Calu3 (cell line): ENCODE measurements around the gene THSD7B. TPM values are rescaled to one million over a fixed set of nuclear protein-coding genes. Genes with fewer than 3 reads are reported as not detected.

Experiments
- BruUV-seq: library from RNA; stranded (reverse); fragments of 400-500 nt; replicated peaks from 2 replicates; lab custom pipeline; 2021; lab: Mats Ljungman, UMichigan
- CTCF ChIA-PET: fragments of 300-600 bp; sonication (Branson Sonifier 250); formaldehyde crosslinking; loops from one replicate; lab custom pipeline; 2022; ENCODE audit warnings: antibody characterized with exemption; lab: Charles Lee
- DNase-seq: peaks from one replicate; pipeline ENCODE4 v3.0.0; 2022
- H3K27ac Mint-ChIP-seq: one replicate; pipeline ENCODE4 v1.8.0; 2022; ENCODE audit warnings: mixed read lengths; ENCODE audit not compliant: unreplicated experiment
- H3K27me3 Mint-ChIP-seq: one replicate; pipeline ENCODE4 v1.8.0; 2022; ENCODE audit warnings: mixed read lengths; ENCODE audit not compliant: unreplicated experiment
- H3K36me3 Mint-ChIP-seq: one replicate; pipeline ENCODE4 v1.8.0; 2022; ENCODE audit warnings: mild to moderate bottlenecking, moderate library complexity, mixed read lengths; ENCODE audit not compliant: insufficient read depth, unreplicated experiment
- H3K4me1 Mint-ChIP-seq: one replicate; pipeline ENCODE4 v1.8.0; 2022; ENCODE audit warnings: mild to moderate bottlenecking, low read depth, mixed read lengths; ENCODE audit not compliant: unreplicated experiment
- H3K4me3 Mint-ChIP-seq: one replicate; pipeline ENCODE4 v1.8.0; 2022; ENCODE audit warnings: mild to moderate bottlenecking, low read depth, moderate library complexity, mixed read lengths; ENCODE audit not compliant: unreplicated experiment
- H3K9me3 Mint-ChIP-seq: one replicate; pipeline ENCODE4 v1.8.0; 2022; ENCODE audit warnings: low read depth, mixed read lengths; ENCODE audit not compliant: unreplicated experiment
- CTCF ChIP-seq: fragments of 200-600 bp; IDR thresholded peaks from one replicate; pipeline ENCODE4 v1.8.0; 2022; ENCODE audit warnings: antibody characterized with exemption; ENCODE audit not compliant: unreplicated experiment
- intact Hi-C: fragments of 100-400 bp; cut with micrococcal nuclease; formaldehyde crosslinking; loops from one replicate; pipeline ENCODE4 v1.10.0; 2022; ENCODE audit not compliant: unreplicated experiment
- total RNA-seq: library from RNA; stranded (reverse); gene quantifications from 2 replicates; pipeline ENCODE4 v1.2.3, GENCODE V29; 2022

Gene THSD7B
- total RNA-seq, 1 experiment from 2014 or later, result not detected

- DNase-seq, result no peak
- Mint-ChIP-seq H3K4me1 (peaks cover 11% of the 10 kb centered on the region), H3K9me3 (no peaks in the 10 kb centered on the region), H3K27me3 (no peaks in the 10 kb centered on the region), H3K27ac (no peak overlapping the region), H3K4me3 (no peak overlapping the region), H3K36me3 (no peaks in the 10 kb centered on the region)
- CTCF ChIA-PET, result no interaction called here
- no peak for TF ChIP-seq CTCF
- intact Hi-C loops, result no loop called here
- BruUV-seq, result no TSS peak
Observed at GRCh38 chr2:137205324-137205723, 440.0 kb downstream of the THSD7B start.

GRCh38 chr2:137206069-137206468 is 440.7 kb downstream of the THSD7B start:
- CTCF ChIA-PET, result interaction anchor here (0.7 kb wide), 1 partner anchor 218 kb away, joined by 4 read pairs; no protein-coding TSS in a partner anchor
- no peak overlapping the region for H3K27ac Mint-ChIP-seq
- peaks cover 11% of the 10 kb centered on the region for H3K4me1 Mint-ChIP-seq
- H3K9me3 Mint-ChIP-seq, result no peaks in the 10 kb centered on the region
- H3K36me3 Mint-ChIP-seq, result no peaks in the 10 kb centered on the region
- intact Hi-C loops, result no loop called here
- no peaks in the 10 kb centered on the region for H3K27me3 Mint-ChIP-seq
- H3K4me3 Mint-ChIP-seq, result no peak overlapping the region
- TF ChIP-seq CTCF, result no peak
- BruUV-seq, result no TSS peak
- no peak for DNase-seq

- no peak overlapping the region for H3K4me3 Mint-ChIP-seq
- no peaks in the 10 kb centered on the region for H3K27me3 Mint-ChIP-seq
- intact Hi-C loops, result no loop called here
- no TSS peak for BruUV-seq
- H3K9me3 Mint-ChIP-seq, result no peaks in the 10 kb centered on the region
- H3K36me3 Mint-ChIP-seq, result no peaks in the 10 kb centered on the region
- TF ChIP-seq CTCF, result no peak
- H3K27ac Mint-ChIP-seq, result no peak overlapping the region
- H3K4me1 Mint-ChIP-seq, result peaks cover 8% of the 10 kb centered on the region
- no peak for DNase-seq
- CTCF ChIA-PET, result interaction anchor here (1.2 kb wide), 1 partner anchor 13 kb away, joined by 3 read pairs; no protein-coding TSS in a partner anchor
Observed at GRCh38 chr2:137207030-137207429, 441.7 kb downstream of the THSD7B start.

GRCh38 chr2:137208431-137208891 is 443.1 kb downstream of the THSD7B start:
- Mint-ChIP-seq H3K27me3 (no peaks in the 10 kb centered on the region), H3K4me1 (no peaks in the 10 kb centered on the region), H3K27ac (no peak overlapping the region), H3K36me3 (no peaks in the 10 kb centered on the region), H3K9me3 (no peaks in the 10 kb centered on the region), H3K4me3 (no peak overlapping the region)
- intact Hi-C loops, result no loop called here
- BruUV-seq, result no TSS peak
- CTCF ChIA-PET, result no interaction called here
- no peak for DNase-seq
- no peak for TF ChIP-seq CTCF
